ENCODE measurements around the gene ACVR1. TPM values are rescaled to one million over a fixed set of nuclear protein-coding genes. Genes with fewer than 3 reads are reported as not detected.

ACVR1 gene
- total and polyA plus RNA-seq, 2 experiments from 2014 or later, result 8.9 to 21.5 TPM

DNA sequence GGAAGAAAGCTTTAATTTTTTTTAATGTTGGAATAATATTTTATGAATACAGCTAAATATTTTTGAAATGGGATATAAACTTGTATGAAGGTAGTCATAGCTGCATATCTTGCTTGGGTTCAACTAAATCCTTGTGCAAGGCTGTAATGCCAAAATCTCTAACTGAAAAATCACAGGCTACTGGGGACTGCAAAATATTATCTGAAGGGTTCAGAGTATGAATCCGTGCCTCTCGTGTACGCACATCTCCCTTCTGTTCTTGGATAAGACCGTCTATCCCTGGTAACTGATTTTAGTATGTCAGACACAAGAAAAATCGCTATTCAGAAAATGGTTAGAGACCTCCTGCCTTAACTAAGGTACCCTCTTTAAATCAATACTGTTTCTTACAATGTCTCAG lies 71.8 kb downstream of the ACVR1 start:
- Histone ChIP-seq H3K9me2 (ENCODE audit: insufficient read depth) (no peaks in the 10 kb centered on the region), H3K79me2 (replicated peaks; ENCODE audit: insufficient read depth) (0 out of 2 replicates have a peak, but pooled peaks cover 3% of the 10 kb centered on the region), H3K27ac (ENCODE audit: low read depth) (no peak overlapping the region), H2AFZ (no peak overlapping the region), H3K27me3 (ENCODE audit: insufficient read depth) (no peaks in the 10 kb centered on the region), H3K4me3 (no peak overlapping the region), H3K4me2 (no peak overlapping the region), H3F3A (replicated peaks; ENCODE audit: low read depth) (no peaks in the 10 kb centered on the region), H4K20me1 (replicated peaks; ENCODE audit: insufficient read depth) (no peaks in the 10 kb centered on the region), H3K4me1 (ENCODE audit: insufficient read depth) (peaks cover 3% of the 10 kb centered on the region; the same call in 1 of the 2 replicates), H3K36me3 (ENCODE audit: insufficient read depth) (no peaks in the 10 kb centered on the region)
- H3K4me1 Mint-ChIP-seq, result peaks cover 16% of the 10 kb centered on the region
- no peaks in the 10 kb centered on the region for H3K27me3 Mint-ChIP-seq (ENCODE audit: insufficient read depth, low read depth, poor library complexity)
- H3K4me3 Mint-ChIP-seq, result no peak overlapping the region
- no peak for TF ChIP-seq JUNB (IDR thresholded peaks at IDR 0.05; ENCODE audit: unreplicated experiment)
- TF ChIP-seq, protein P1, sequence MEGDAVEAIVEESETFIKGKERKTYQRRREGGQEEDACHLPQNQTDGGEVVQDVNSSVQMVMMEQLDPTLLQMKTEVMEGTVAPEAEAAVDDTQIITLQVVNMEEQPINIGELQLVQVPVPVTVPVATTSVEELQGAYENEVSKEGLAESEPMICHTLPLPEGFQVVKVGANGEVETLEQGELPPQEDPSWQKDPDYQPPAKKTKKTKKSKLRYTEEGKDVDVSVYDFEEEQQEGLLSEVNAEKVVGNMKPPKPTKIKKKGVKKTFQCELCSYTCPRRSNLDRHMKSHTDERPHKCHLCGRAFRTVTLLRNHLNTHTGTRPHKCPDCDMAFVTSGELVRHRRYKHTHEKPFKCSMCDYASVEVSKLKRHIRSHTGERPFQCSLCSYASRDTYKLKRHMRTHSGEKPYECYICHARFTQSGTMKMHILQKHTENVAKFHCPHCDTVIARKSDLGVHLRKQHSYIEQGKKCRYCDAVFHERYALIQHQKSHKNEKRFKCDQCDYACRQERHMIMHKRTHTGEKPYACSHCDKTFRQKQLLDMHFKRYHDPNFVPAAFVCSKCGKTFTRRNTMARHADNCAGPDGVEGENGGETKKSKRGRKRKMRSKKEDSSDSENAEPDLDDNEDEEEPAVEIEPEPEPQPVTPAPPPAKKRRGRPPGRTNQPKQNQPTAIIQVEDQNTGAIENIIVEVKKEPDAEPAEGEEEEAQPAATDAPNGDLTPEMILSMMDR (conservative IDR thresholded peaks at IDR 0.05; ENCODE audit: low read depth in 2 of 2), result no peak
- TF ChIP-seq EZH2phosphoT487 (IDR thresholded peaks at IDR 0.05; ENCODE audit: unreplicated experiment), result no peak
- TF ChIP-seq, protein P2, sequence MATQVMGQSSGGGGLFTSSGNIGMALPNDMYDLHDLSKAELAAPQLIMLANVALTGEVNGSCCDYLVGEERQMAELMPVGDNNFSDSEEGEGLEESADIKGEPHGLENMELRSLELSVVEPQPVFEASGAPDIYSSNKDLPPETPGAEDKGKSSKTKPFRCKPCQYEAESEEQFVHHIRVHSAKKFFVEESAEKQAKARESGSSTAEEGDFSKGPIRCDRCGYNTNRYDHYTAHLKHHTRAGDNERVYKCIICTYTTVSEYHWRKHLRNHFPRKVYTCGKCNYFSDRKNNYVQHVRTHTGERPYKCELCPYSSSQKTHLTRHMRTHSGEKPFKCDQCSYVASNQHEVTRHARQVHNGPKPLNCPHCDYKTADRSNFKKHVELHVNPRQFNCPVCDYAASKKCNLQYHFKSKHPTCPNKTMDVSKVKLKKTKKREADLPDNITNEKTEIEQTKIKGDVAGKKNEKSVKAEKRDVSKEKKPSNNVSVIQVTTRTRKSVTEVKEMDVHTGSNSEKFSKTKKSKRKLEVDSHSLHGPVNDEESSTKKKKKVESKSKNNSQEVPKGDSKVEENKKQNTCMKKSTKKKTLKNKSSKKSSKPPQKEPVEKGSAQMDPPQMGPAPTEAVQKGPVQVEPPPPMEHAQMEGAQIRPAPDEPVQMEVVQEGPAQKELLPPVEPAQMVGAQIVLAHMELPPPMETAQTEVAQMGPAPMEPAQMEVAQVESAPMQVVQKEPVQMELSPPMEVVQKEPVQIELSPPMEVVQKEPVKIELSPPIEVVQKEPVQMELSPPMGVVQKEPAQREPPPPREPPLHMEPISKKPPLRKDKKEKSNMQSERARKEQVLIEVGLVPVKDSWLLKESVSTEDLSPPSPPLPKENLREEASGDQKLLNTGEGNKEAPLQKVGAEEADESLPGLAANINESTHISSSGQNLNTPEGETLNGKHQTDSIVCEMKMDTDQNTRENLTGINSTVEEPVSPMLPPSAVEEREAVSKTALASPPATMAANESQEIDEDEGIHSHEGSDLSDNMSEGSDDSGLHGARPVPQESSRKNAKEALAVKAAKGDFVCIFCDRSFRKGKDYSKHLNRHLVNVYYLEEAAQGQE (IDR thresholded peaks at IDR 0.05; ENCODE audit: unreplicated experiment), result no peak
- no peak for TF ChIP-seq ZNF462 (CRISPR knock-in tag; IDR thresholded peaks at IDR 0.05)
- no peak for TF ChIP-seq NANOG (IDR thresholded peaks at IDR 0.05; ENCODE audit: borderline replicate concordance)
- no peaks in the 10 kb centered on the region for H3K9me3 Mint-ChIP-seq
- ATAC-seq (no peak), DNase-seq (ENCODE audit: low spot score) (no peak)
- H3K27ac Mint-ChIP-seq, result no peak overlapping the region
- no peaks in the 10 kb centered on the region for H3K36me3 Mint-ChIP-seq (ENCODE audit: low read depth)

All from GM23338 (cell line).